Liver (tissue), 9 donors: Measurements from ENCODE around the gene CCDC160. TPM values are rescaled to one million over a fixed set of nuclear protein-coding genes. Genes with fewer than 3 reads are reported as not detected.

Experiments
- DNase-seq: peaks from one replicate; pipeline ENCODE4 v3.0.0-alpha.2; 2017; ENCODE audit warnings: low spot score
- H3K27ac ChIP-seq, 2 donors: one replicate each; pipeline ENCODE4 v1.7.0; 2013; ENCODE audit warnings: inconsistent platforms in 2 of 2, low read length in 2 of 2, control low read depth in 1 of 2, low read depth in 1 of 2, mild to moderate bottlenecking in 1 of 2
- H3K27me3 ChIP-seq, 4 donors: one replicate each; pipeline versions ENCODE4 v1.6.1 to v1.7.0; 2013; ENCODE audit warnings: low read length in 3 of 4, inconsistent platforms in 1 of 4, mild to moderate bottlenecking in 1 of 4, moderate library complexity in 1 of 4; ENCODE audit not compliant: control insufficient read depth in 4 of 4, insufficient read depth in 4 of 4
- H3K36me3 ChIP-seq, 4 donors: one replicate each; pipeline versions ENCODE4 v1.6.1 to v1.7.0; 2013; ENCODE audit warnings: low read length in 3 of 4, mild to moderate bottlenecking in 3 of 4, low read depth in 1 of 4, moderate library complexity in 1 of 4; ENCODE audit not compliant: control insufficient read depth in 4 of 4, insufficient read depth in 3 of 4
- H3K4me1 ChIP-seq, 4 donors: one replicate each; pipeline versions ENCODE4 v1.6.1 to v1.7.0; 2013; ENCODE audit warnings: low read length in 3 of 4, mild to moderate bottlenecking in 3 of 4, moderate library complexity in 1 of 4; ENCODE audit not compliant: control insufficient read depth in 4 of 4, insufficient read depth in 4 of 4
- H3K4me3 ChIP-seq, 3 donors: one replicate each; pipeline versions ENCODE4 v1.6.1 to v1.7.0; 2013; ENCODE audit warnings: low read length in 3 of 3, control low read depth in 1 of 3, low read depth in 1 of 3, mild to moderate bottlenecking in 1 of 3
- H3K9ac ChIP-seq, 2 donors: one replicate each; pipeline ENCODE4 v1.7.0; 2013; ENCODE audit warnings: low read length in 2 of 2, mild to moderate bottlenecking in 2 of 2, moderate library complexity in 2 of 2, control low read depth in 1 of 2, low read depth in 1 of 2
- H3K9me3 ChIP-seq, 4 donors: one replicate each; pipeline versions ENCODE4 v1.6.1 to v1.7.0; 2013; ENCODE audit warnings: low read length in 3 of 4; ENCODE audit not compliant: control insufficient read depth in 4 of 4
- EGR1 ChIP-seq, 2 donors: IDR thresholded peaks; 2 replicates each; pipeline ENCODE4 v1.6.1; 2016 to 2018; ENCODE audit warnings: antibody characterized with exemption in 2 of 2, low read depth in 2 of 2
- FOXA1 ChIP-seq: IDR thresholded peaks from 2 replicates; pipeline ENCODE4 v1.6.1; 2016; ENCODE audit warnings: antibody characterized with exemption
- FOXA2 ChIP-seq: IDR thresholded peaks from 2 replicates; pipeline ENCODE4 v1.6.1; 2016; ENCODE audit warnings: antibody characterized with exemption
- GABPA ChIP-seq, 2 donors: IDR thresholded peaks in 1 of 2; conservative IDR thresholded peaks in 1 of 2; 2 replicates each; pipeline ENCODE4 v1.6.1; 2016; ENCODE audit warnings: antibody characterized with exemption in 2 of 2, mild to moderate bottlenecking in 1 of 2, moderate library complexity in 1 of 2
- HNF4A ChIP-seq, 2 donors: conservative IDR thresholded peaks; 2 replicates each; pipeline ENCODE4 v1.6.1; 2016; ENCODE audit warnings: antibody characterized with exemption in 2 of 2, mild to moderate bottlenecking in 2 of 2
- HNF4G ChIP-seq: IDR thresholded peaks from 2 replicates; pipeline ENCODE4 v1.6.1; 2016; ENCODE audit warnings: antibody characterized with exemption
- JUND ChIP-seq, 2 donors: IDR thresholded peaks; 2 replicates each; pipeline ENCODE4 v1.6.1; 2016; ENCODE audit warnings: antibody characterized with exemption in 2 of 2
- NR2F2 ChIP-seq: IDR thresholded peaks from 2 replicates; pipeline ENCODE4 v1.6.1; 2016; ENCODE audit warnings: antibody characterized with exemption
- RAD21 ChIP-seq, 2 donors: IDR thresholded peaks; 2 replicates each; pipeline ENCODE4 v1.6.1; 2016; ENCODE audit warnings: antibody characterized with exemption in 2 of 2, mild to moderate bottlenecking in 2 of 2
- RXRA ChIP-seq, 2 donors: IDR thresholded peaks; 2 replicates each; pipeline ENCODE4 v1.6.1; 2017 to 2018; ENCODE audit warnings: antibody characterized with exemption in 2 of 2, mild to moderate bottlenecking in 1 of 2
- SP1 ChIP-seq: IDR thresholded peaks from 2 replicates; pipeline ENCODE4 v1.6.1; 2018; ENCODE audit warnings: antibody characterized with exemption, mild to moderate bottlenecking
- TAF1 ChIP-seq: conservative IDR thresholded peaks from 2 replicates; pipeline ENCODE4 v1.6.1; 2016; ENCODE audit warnings: antibody characterized with exemption, mild to moderate bottlenecking
- YY1 ChIP-seq: IDR thresholded peaks from 2 replicates; pipeline ENCODE4 v1.6.1; 2016; ENCODE audit warnings: antibody characterized with exemption, mild to moderate bottlenecking
- WGBS: extraction: QIAGEN DNeasy Blood & Tissue Kit; methylation state at CpG from one replicate; pipeline ENCODE4 v1.1.7; 2013; 5-methylcytosine and 5-hydroxymethylcytosine counted together
- polyA plus RNA-seq, 2 donors: library from polyadenylated mRNA; stranded (reverse) in 1 of 2; unstranded in 1 of 2; fragments of 200-250 nt in 1 of 2; fragments of >200 nt in 1 of 2; fragmentation: Nextera tagmentation in 1 of 2; extraction: Ambion mirVana in 1 of 2; gene quantifications; one replicate each; pipeline versions ENCODE4 v1.2.1 to v1.2.3, GENCODE V29; 2013 to 2015
- total RNA-seq, 2 donors: library from RNA; depleted of rRNA; stranded (reverse); fragments of >200 nt; gene quantifications; one replicate each; pipeline ENCODE4 v1.2.3, GENCODE V29; 2014
- TF ChIP-seq, protein P1 (sequence below): fragments of 150-350 bp; IDR thresholded peaks from 2 replicates; pipeline ENCODE4 v1.5.1; 2017; ENCODE audit warnings: improper control_type of control experiment, low read depth, low read length; ENCODE audit not compliant: missing input control
- TF ChIP-seq, protein P2 (sequence below): IDR thresholded peaks from 2 replicates; pipeline ENCODE4 v1.6.1; 2016; ENCODE audit warnings: antibody characterized with exemption, mild to moderate bottlenecking
- TF ChIP-seq, protein P3 (sequence below): IDR thresholded peaks from 2 replicates; pipeline ENCODE4 v1.6.1; 2016; ENCODE audit warnings: antibody characterized with exemption
- TF ChIP-seq, protein P4 (sequence below): IDR thresholded peaks from 2 replicates; pipeline ENCODE4 v1.6.1; 2016; ENCODE audit warnings: antibody characterized with exemption
- TF ChIP-seq, protein P5 (sequence below): IDR thresholded peaks from 2 replicates; pipeline ENCODE4 v1.6.1; 2016; ENCODE audit warnings: antibody characterized with exemption
- donor health status: healthy.
- donor health status: healthy.
- donor health status: healthy.
- donor health status: healthy.
- donor health status: healthy.

Gene CCDC160
- total and polyA plus RNA-seq, 4 donors, result 0.05 to 0.17 TPM; not detected in 2

DNA sequence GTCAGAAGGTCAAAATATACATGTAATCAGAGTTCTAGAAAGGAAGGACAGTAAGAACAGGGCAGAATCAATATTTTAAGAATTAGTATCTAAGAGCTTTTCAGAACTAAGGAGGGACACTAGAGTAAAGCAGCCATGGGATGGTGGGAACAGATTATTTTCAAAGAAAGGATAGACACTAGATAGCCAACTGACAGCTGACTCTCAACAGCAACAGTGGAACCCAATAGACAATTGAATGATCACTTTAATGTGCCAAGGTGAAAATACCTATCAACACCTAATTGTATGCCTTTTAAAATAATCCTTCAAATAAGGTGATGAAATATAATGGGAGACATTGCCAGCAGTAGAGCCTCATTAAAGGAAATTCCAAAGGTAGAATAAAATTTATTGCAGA is 26.5 kb upstream of the CCDC160 start:
- TF ChIP-seq FOXA2, result no peak
- TF ChIP-seq, protein P1, sequence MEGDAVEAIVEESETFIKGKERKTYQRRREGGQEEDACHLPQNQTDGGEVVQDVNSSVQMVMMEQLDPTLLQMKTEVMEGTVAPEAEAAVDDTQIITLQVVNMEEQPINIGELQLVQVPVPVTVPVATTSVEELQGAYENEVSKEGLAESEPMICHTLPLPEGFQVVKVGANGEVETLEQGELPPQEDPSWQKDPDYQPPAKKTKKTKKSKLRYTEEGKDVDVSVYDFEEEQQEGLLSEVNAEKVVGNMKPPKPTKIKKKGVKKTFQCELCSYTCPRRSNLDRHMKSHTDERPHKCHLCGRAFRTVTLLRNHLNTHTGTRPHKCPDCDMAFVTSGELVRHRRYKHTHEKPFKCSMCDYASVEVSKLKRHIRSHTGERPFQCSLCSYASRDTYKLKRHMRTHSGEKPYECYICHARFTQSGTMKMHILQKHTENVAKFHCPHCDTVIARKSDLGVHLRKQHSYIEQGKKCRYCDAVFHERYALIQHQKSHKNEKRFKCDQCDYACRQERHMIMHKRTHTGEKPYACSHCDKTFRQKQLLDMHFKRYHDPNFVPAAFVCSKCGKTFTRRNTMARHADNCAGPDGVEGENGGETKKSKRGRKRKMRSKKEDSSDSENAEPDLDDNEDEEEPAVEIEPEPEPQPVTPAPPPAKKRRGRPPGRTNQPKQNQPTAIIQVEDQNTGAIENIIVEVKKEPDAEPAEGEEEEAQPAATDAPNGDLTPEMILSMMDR, result no peak
- no peak for TF ChIP-seq FOXA1
- TF ChIP-seq, protein P2, sequence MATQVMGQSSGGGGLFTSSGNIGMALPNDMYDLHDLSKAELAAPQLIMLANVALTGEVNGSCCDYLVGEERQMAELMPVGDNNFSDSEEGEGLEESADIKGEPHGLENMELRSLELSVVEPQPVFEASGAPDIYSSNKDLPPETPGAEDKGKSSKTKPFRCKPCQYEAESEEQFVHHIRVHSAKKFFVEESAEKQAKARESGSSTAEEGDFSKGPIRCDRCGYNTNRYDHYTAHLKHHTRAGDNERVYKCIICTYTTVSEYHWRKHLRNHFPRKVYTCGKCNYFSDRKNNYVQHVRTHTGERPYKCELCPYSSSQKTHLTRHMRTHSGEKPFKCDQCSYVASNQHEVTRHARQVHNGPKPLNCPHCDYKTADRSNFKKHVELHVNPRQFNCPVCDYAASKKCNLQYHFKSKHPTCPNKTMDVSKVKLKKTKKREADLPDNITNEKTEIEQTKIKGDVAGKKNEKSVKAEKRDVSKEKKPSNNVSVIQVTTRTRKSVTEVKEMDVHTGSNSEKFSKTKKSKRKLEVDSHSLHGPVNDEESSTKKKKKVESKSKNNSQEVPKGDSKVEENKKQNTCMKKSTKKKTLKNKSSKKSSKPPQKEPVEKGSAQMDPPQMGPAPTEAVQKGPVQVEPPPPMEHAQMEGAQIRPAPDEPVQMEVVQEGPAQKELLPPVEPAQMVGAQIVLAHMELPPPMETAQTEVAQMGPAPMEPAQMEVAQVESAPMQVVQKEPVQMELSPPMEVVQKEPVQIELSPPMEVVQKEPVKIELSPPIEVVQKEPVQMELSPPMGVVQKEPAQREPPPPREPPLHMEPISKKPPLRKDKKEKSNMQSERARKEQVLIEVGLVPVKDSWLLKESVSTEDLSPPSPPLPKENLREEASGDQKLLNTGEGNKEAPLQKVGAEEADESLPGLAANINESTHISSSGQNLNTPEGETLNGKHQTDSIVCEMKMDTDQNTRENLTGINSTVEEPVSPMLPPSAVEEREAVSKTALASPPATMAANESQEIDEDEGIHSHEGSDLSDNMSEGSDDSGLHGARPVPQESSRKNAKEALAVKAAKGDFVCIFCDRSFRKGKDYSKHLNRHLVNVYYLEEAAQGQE, result no peak
- no peak for TF ChIP-seq JUND (IDR thresholded peaks at IDR 0.05)
- no peak for TF ChIP-seq HNF4A (conservative IDR thresholded peaks at IDR 0.05)
- TF ChIP-seq GABPA (IDR thresholded peaks at IDR 0.05 in 1 of 2, conservative IDR thresholded peaks at IDR 0.05 in 1 of 2), result no peak
- no peak for TF ChIP-seq EGR1 (IDR thresholded peaks at IDR 0.05; ENCODE audit: low read depth in 2 of 2)
- TF ChIP-seq YY1, result no peak
- no peak for TF ChIP-seq NR2F2
- no peak for TF ChIP-seq RAD21 (IDR thresholded peaks at IDR 0.05)
- no peak for TF ChIP-seq TAF1
- no peak for TF ChIP-seq HNF4G
- TF ChIP-seq, protein P3, sequence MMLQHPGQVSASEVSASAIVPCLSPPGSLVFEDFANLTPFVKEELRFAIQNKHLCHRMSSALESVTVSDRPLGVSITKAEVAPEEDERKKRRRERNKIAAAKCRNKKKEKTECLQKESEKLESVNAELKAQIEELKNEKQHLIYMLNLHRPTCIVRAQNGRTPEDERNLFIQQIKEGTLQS, result no peak
- TF ChIP-seq, protein P4, sequence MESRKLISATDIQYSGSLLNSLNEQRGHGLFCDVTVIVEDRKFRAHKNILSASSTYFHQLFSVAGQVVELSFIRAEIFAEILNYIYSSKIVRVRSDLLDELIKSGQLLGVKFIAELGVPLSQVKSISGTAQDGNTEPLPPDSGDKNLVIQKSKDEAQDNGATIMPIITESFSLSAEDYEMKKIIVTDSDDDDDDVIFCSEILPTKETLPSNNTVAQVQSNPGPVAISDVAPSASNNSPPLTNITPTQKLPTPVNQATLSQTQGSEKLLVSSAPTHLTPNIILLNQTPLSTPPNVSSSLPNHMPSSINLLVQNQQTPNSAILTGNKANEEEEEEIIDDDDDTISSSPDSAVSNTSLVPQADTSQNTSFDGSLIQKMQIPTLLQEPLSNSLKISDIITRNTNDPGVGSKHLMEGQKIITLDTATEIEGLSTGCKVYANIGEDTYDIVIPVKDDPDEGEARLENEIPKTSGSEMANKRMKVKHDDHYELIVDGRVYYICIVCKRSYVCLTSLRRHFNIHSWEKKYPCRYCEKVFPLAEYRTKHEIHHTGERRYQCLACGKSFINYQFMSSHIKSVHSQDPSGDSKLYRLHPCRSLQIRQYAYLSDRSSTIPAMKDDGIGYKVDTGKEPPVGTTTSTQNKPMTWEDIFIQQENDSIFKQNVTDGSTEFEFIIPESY, result no peak
- no peak for TF ChIP-seq SP1
- TF ChIP-seq RXRA (IDR thresholded peaks at IDR 0.05), result no peak
- Histone ChIP-seq H3K4me3 (no peak overlapping the region), H3K27ac (no peak overlapping the region), H3K4me1 (no peaks in the 10 kb centered on the region), H3K36me3 (no peaks in the 10 kb centered on the region), H3K9me3 (no peaks in the 10 kb centered on the region), H3K9ac (no peak overlapping the region), H3K27me3 (no peaks in the 10 kb centered on the region)
- no peak for DNase-seq

DNA sequence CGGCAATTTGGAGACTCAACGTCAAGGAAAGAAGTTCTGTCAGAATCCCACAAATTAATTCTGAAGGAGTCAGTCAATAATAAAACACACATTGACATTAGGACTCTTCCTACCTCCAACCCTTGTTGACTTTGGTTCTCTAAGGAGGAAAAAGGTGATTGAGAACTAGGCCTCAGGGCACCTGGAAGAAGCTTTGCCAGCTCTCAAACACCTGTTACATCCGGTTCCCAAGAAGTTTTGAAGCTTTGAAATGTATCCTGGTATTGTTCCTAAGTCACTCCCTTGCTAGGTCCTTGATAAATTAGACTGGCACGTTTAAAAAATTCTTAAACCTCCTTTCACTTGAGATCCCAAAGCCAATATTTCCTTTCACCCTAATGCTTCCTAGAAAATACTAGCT is 1.7 kb upstream of the CCDC160 start:
- no peak for TF ChIP-seq RAD21 (IDR thresholded peaks at IDR 0.05)
- TF ChIP-seq, protein P4, result no peak
- TF ChIP-seq HNF4G, result no peak
- TF ChIP-seq RXRA (IDR thresholded peaks at IDR 0.05), result no peak
- no peak for TF ChIP-seq JUND (IDR thresholded peaks at IDR 0.05)
- TF ChIP-seq FOXA2, result no peak
- no peak for TF ChIP-seq SP1
- TF ChIP-seq, protein P1, result no peak
- TF ChIP-seq GABPA (IDR thresholded peaks at IDR 0.05 in 1 of 2, conservative IDR thresholded peaks at IDR 0.05 in 1 of 2), result no peak
- no peak for TF ChIP-seq TAF1
- TF ChIP-seq, protein P5, sequence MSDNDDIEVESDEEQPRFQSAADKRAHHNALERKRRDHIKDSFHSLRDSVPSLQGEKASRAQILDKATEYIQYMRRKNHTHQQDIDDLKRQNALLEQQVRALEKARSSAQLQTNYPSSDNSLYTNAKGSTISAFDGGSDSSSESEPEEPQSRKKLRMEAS, result no peak
- H3K4me3 ChIP-seq, result no peak overlapping the region
- H3K9ac ChIP-seq, result no peak overlapping the region
- no peak for DNase-seq
- peaks cover 0 to 2% (median 0%) of the 10 kb centered on the region in 4 donors for H3K4me1 ChIP-seq
- H3K27me3 ChIP-seq, result peaks cover 0 to 10% (median 0%) of the 10 kb centered on the region in 4 donors
- WGBS, result 85% methylated on average over 4 of the region's 4 CpGs
- H3K27ac ChIP-seq, result no peak overlapping the region
- H3K36me3 ChIP-seq, result no peaks in the 10 kb centered on the region
- no peaks in the 10 kb centered on the region for H3K9me3 ChIP-seq
